ENCODE data around the gene C1orf116. TPM values are rescaled to one million over a fixed set of nuclear protein-coding genes. Genes with fewer than 3 reads are reported as not detected.
A peak's percentile ranks its signal among the peaks of the same experiment; 100 is the strongest.

C1orf116 gene
- total and polyA plus RNA-seq, 12 donors, result 0.07 to 1.5 (median 0.64) TPM

GRCh38 chr1:207076181-207076955, 43.8 kb upstream of the C1orf116 start:
- Histone ChIP-seq H3K4me3 (no peak overlapping the region), H3K27me3 (no peaks in the 10 kb centered on the region), H3K27ac (peak overlapping the region in 4 of 10 donors; percentile 18 to 69 (median 47)), H3K4me1 (peaks cover 0 to 70% (median 21%) of the 10 kb centered on the region in 9 donors), H3K9me3 (no peaks in the 10 kb centered on the region), H3K36me3 (peaks cover 0 to 85% (median 19%) of the 10 kb centered on the region in 9 donors)
- intact Hi-C loops (cut with DNase I), result loop anchor here in 2 of 10 donors (2.0 to 10.0 kb wide), 3 partner anchors 26 to 442 kb away; partner anchors contain the start of genes DYRK3 (in 1 of the 2), FCMR (in 1 of the 2) and YOD1 (in 1 of the 2)
- DNase-seq, result no peak
- WGBS, 2 donors, result 54 to 72% methylated on average over 5 of the region's 5 CpGs
- peak in 1 of 8 donors; percentile 18 for ATAC-seq
- TF ChIP-seq CTCF (IDR thresholded peaks at IDR 0.05), result no peak

GRCh38 chr1:207073906-207074820, 41.6 kb upstream of the C1orf116 start:
- Histone ChIP-seq H3K27me3 (no peaks in the 10 kb centered on the region), H3K9me3 (no peaks in the 10 kb centered on the region), H3K27ac (peak overlapping the region in 1 of 10 donors; percentile 0), H3K4me3 (no peak overlapping the region), H3K36me3 (peaks cover 0 to 86% (median 23%) of the 10 kb centered on the region in 9 donors), H3K4me1 (peaks cover 0 to 91% (median 37%) of the 10 kb centered on the region in 9 donors)
- intact Hi-C loops (cut with DNase I), result loop anchor here in 2 of 10 donors (10.0 kb wide), 2 partner anchors 149 to 439 kb away; partner anchors contain the start of genes DYRK3 (in 1 of the 2) and FCMR (in 1 of the 2)
- 50 to 55% methylated on average over 4 of the region's 4 CpGs for WGBS, 2 donors
- no peak for TF ChIP-seq CTCF (IDR thresholded peaks at IDR 0.05)
- ATAC-seq (no peak), DNase-seq (no peak)

DNA sequence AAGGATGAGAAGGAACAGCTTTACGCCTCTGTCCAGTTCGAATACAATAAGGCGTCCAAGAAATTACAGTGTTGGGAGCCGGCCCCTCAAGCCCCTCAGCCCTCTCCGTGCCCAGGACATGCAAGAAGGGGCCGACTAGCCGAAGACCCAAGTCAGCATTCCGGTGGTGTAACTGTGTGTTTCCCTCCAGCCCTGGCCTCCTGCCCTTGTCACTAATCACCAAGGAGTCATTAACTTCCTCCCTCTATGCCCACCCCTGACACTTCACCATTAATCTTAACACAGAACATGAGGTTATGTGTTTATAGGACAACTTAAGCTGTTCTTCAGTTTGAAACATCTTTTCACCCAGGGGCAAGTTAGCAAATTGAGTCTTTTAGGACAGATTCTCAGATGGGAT, 39.7 kb upstream of the C1orf116 start:
- peaks cover 0 to 95% (median 33%) of the 10 kb centered on the region in 9 donors for H3K36me3 ChIP-seq
- no peaks in the 10 kb centered on the region for H3K27me3 ChIP-seq
- H3K9me3 ChIP-seq, result no peaks in the 10 kb centered on the region
- ATAC-seq (no peak), DNase-seq (no peak)
- no peak overlapping the region for H3K4me3 ChIP-seq
- peak overlapping the region in 2 of 10 donors; percentile 79 to 80 for H3K27ac ChIP-seq
- WGBS, 2 donors, result 85 to 87% methylated on average over 8 of the region's 8 CpGs
- H3K4me1 ChIP-seq, result peaks cover 0 to 94% (median 35%) of the 10 kb centered on the region in 9 donors
- TF ChIP-seq CTCF (IDR thresholded peaks at IDR 0.05), result no peak
- intact Hi-C loops (cut with DNase I), result loop anchor here in 2 of 10 donors (10.0 kb wide), 2 partner anchors 147 to 437 kb away; partner anchors contain the start of genes DYRK3 (in 1 of the 2) and FCMR (in 1 of the 2)

DNA sequence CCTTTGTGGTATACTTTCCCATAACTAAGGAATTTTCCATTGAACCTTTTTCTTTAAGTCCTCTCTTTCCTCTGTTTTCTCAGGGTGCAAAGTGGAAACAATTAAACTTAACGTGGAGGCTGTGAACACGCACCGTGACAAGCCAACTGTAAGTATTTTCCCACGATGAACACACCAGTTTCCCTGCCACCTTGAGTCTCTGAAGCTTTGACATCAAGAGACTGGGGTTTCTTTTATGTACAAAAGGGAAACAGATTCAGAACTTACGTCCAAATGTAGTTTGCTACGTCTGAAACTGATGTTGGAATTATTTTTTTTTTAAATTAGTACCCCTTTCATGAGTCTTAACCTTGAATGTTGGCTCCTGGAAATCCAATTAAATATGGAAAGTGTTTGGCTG, 38.9 kb upstream of the C1orf116 start:
- no peaks in the 10 kb centered on the region for H3K27me3 ChIP-seq
- DNase-seq (no peak), ATAC-seq (no peak)
- peaks cover 0 to 100% (median 33%) of the 10 kb centered on the region in 9 donors for H3K36me3 ChIP-seq
- no peak overlapping the region for H3K4me3 ChIP-seq
- intact Hi-C loops (cut with DNase I), result loop anchor here in 2 of 10 donors (10.0 kb wide), 2 partner anchors 147 to 437 kb away; partner anchors contain the start of genes DYRK3 (in 1 of the 2) and FCMR (in 1 of the 2)
- no peak for TF ChIP-seq CTCF (IDR thresholded peaks at IDR 0.05)
- peak overlapping the region in 5 of 10 donors; percentile 3 to 80 (median 75) for H3K27ac ChIP-seq
- H3K9me3 ChIP-seq, result no peaks in the 10 kb centered on the region
- 91 to 93% methylated on average over 6 of the region's 6 CpGs for WGBS, 2 donors
- H3K4me1 ChIP-seq, result peaks cover 0 to 93% (median 29%) of the 10 kb centered on the region in 9 donors
